SK-N-SH (cell line): ENCODE results near the gene ATP8A2. TPM values are rescaled to one million over a fixed set of nuclear protein-coding genes. Genes with fewer than 3 reads are reported as not detected.

Source experiments
- CTCF ChIA-PET: fragments of 300-600, 350-600 bp; formaldehyde crosslinking; extraction: SDS; loops from one replicate; lab custom pipeline; 2021; lab: Yijun Ruan, JAX
- POLR2A ChIA-PET: fragments of 350-600 bp; sonication (Branson Sonifier 250); formaldehyde crosslinking; extraction: SDS; loops from one replicate; lab custom pipeline; 2020; ENCODE audit warnings: antibody characterized with exemption, inconsistent platforms; lab: Yijun Ruan, JAX
- DNase-seq: peaks from one replicate; pipeline ENCODE4 v3.0.0; 2012
- H2AFZ ChIP-seq: fragments of 200-600 bp; sonication (generic); 2 replicates; pipeline ENCODE4 v1.8.1; 2016; ENCODE audit warnings: antibody characterized with exemption, mild to moderate bottlenecking, low read depth
- H3F3A ChIP-seq: fragments of 200-600 bp; sonication (generic); replicated peaks from 2 replicates; pipeline ENCODE3; 2016; ENCODE audit warnings: antibody characterized with exemption, mild to moderate bottlenecking; ENCODE audit not compliant: insufficient read depth
- H3K27ac ChIP-seq, 2 experiments: fragments of 200-500 bp in 1 of 2; fragments of 200-600 bp in 1 of 2; sonication (Bioruptor generic) in 1 of 2; sonication (generic), shearing (Covaris generic) in 1 of 2; 2 replicates each; pipeline versions ENCODE4 v1.5.1 to v1.6.1; 2014 to 2016; ENCODE audit warnings: low read depth in 2 of 2, inconsistent platforms in 1 of 2, low read length in 1 of 2, mild to moderate bottlenecking in 1 of 2, mixed read lengths in 1 of 2
- H3K27me3 ChIP-seq: fragments of 200-600 bp; sonication (generic), shearing (Covaris generic); 2 replicates; pipeline ENCODE4 v1.6.1; 2016; ENCODE audit warnings: mixed run types; ENCODE audit not compliant: insufficient read depth
- H3K36me3 ChIP-seq, 2 experiments: fragments of 200-500 bp in 1 of 2; fragments of 200-600 bp in 1 of 2; sonication (Bioruptor generic) in 1 of 2; sonication (generic) in 1 of 2; replicated peaks in 1 of 2; 2 replicates each; pipeline versions ENCODE3 to v1.5.1; 2014 to 2016; ENCODE audit warnings: low read length in 1 of 2, mild to moderate bottlenecking in 1 of 2; ENCODE audit not compliant: insufficient read depth in 2 of 2, control insufficient read depth in 1 of 2
- H3K4me1 ChIP-seq, 2 experiments: fragments of 200-500 bp in 1 of 2; fragments of 200-600 bp in 1 of 2; sonication (Bioruptor generic) in 1 of 2; sonication (generic), shearing (Covaris generic) in 1 of 2; 2 replicates each; pipeline versions ENCODE4 v1.5.1 to v1.6.1; 2014 to 2016; ENCODE audit warnings: low read depth in 1 of 2, low read length in 1 of 2, mixed run types in 1 of 2; ENCODE audit not compliant: insufficient read depth in 2 of 2, control insufficient read depth in 1 of 2
- H3K4me2 ChIP-seq: fragments of 200-600 bp; sonication (generic), shearing (Covaris generic); 2 replicates; pipeline ENCODE4 v1.6.1; 2017; ENCODE audit warnings: mixed run types
- H3K4me3 ChIP-seq, 2 experiments: fragments of 200-500 bp in 1 of 2; fragments of 200-600 bp in 1 of 2; sonication (Bioruptor generic) in 1 of 2; sonication (generic), shearing (Covaris generic) in 1 of 2; 2 replicates each; pipeline versions ENCODE4 v1.5.1 to v1.8.1; 2014 to 2016; ENCODE audit warnings: low read depth in 2 of 2, inconsistent platforms in 1 of 2, low read length in 1 of 2, mild to moderate bottlenecking in 1 of 2, mixed read lengths in 1 of 2, moderate library complexity in 1 of 2
- H3K79me2 ChIP-seq: fragments of 200-600 bp; sonication (generic); 2 replicates; pipeline ENCODE4 v1.8.1; 2017; ENCODE audit warnings: mild to moderate bottlenecking; ENCODE audit not compliant: insufficient read depth
- H3K9ac ChIP-seq: fragments of 200-600 bp; sonication (generic); 2 replicates; pipeline ENCODE4 v1.6.1; 2017; ENCODE audit warnings: mixed run types
- H3K9me2 ChIP-seq: fragments of 200-600 bp; sonication (generic); 2 replicates; pipeline ENCODE4 v1.6.1; 2017; ENCODE audit warnings: mixed run types
- H3K9me3 ChIP-seq: fragments of 200-600 bp; sonication (generic); 2 replicates; pipeline ENCODE4 v1.6.1; 2017; ENCODE audit warnings: mixed run types, mild to moderate bottlenecking, moderate library complexity
- H4K20me1 ChIP-seq: fragments of 200-600 bp; sonication (generic); 2 replicates; pipeline ENCODE4 v1.6.1; 2017; ENCODE audit warnings: mild to moderate bottlenecking, mixed run types; ENCODE audit not compliant: insufficient read depth
- EZH2phosphoT487 ChIP-seq: fragments of 200-600 bp; sonication (generic); IDR thresholded peaks from 2 replicates; pipeline ENCODE4 v1.6.1; 2017; ENCODE audit warnings: low read depth, mixed run types, mild to moderate bottlenecking, antibody characterized with exemption, moderate library complexity, borderline replicate concordance
- NFIC ChIP-seq: IDR thresholded peaks from 2 replicates; pipeline ENCODE4 v1.4.0; 2012; ENCODE audit warnings: borderline replicate concordance
- RAD21 ChIP-seq: IDR thresholded peaks from 2 replicates; pipeline ENCODE4 v1.6.1; 2012; ENCODE audit warnings: mild to moderate bottlenecking, low read length
- SIN3A ChIP-seq: IDR thresholded peaks from 2 replicates; pipeline ENCODE4 v1.6.1; 2012; ENCODE audit warnings: low read depth, mild to moderate bottlenecking, low read length, moderate library complexity, borderline replicate concordance
- YY1 ChIP-seq: IDR thresholded peaks from 2 replicates; pipeline ENCODE4 v1.4.0; 2012; ENCODE audit warnings: low read depth, mild to moderate bottlenecking
- ZBTB33 ChIP-seq: IDR thresholded peaks from 2 replicates; pipeline ENCODE4 v1.4.0; 2012; ENCODE audit warnings: low read depth, borderline replicate concordance
- whole genome bisulfite sequencing: methylation state at CpG from one replicate; pipeline ENCODE4 v1.1.6; 2017; ENCODE audit warnings: low lambda C conversion rate; 5-methylcytosine and 5-hydroxymethylcytosine counted together
- polyA plus RNA-seq, 3 experiments: library from polyadenylated mRNA; depleted of rRNA; stranded (reverse); fragments of >200 nt; gene quantifications; 2 replicates each; pipeline ENCODE4 v1.2.3, GENCODE V29; 2012
- TF ChIP-seq, protein P1 (sequence below): IDR thresholded peaks from 2 replicates; pipeline ENCODE4 v1.6.1; 2012; ENCODE audit warnings: mild to moderate bottlenecking, low read depth, low read length, moderate library complexity
- TF ChIP-seq, protein P2 (sequence below): IDR thresholded peaks from 2 replicates; pipeline ENCODE4 v1.4.0; 2012; ENCODE audit warnings: low read depth, borderline replicate concordance

Gene ATP8A2
- polyA plus RNA-seq, 1 of the 3 experiments (the other 2 are of a cell fraction) = 0.02 TPM

- no peak overlapping the region for H3K27ac ChIP-seq
- 60% methylated on average over 8 of the region's 8 CpGs for WGBS
These were observed 260.6 kb downstream of the ATP8A2 start for GRCh38 chr13:25632166-25632888.

GRCh38 chr13:25633093-25633492 lies 261.3 kb downstream of the ATP8A2 start:
- 25% methylated on average over 5 of the region's 5 CpGs for WGBS
- Histone ChIP-seq H3K79me2 (no peaks in the 10 kb centered on the region), H3K27ac (no peak overlapping the region), H3F3A (no peaks in the 10 kb centered on the region), H3K4me2 (no peak overlapping the region), H3K9me2 (no peaks in the 10 kb centered on the region), H2AFZ (no peak overlapping the region), H3K4me3 (no peak overlapping the region), H3K9me3 (no peaks in the 10 kb centered on the region), H4K20me1 (no peaks in the 10 kb centered on the region)
- ChIA-PET POLR2A (no interaction called here), CTCF (no interaction called here)
- DNase-seq = no peak
- TF ChIP-seq ZBTB33 (no peak), RAD21 (no peak)
- TF ChIP-seq, all 33 proteins: peak for 0
- Histone ChIP-seq H3K36me3 (no peaks in the 10 kb centered on the region), H3K4me1 (no peaks in the 10 kb centered on the region), H3K27me3 (no peaks in the 10 kb centered on the region), H3K9ac (no peak overlapping the region)

More at GRCh38 chr13:25632166-25632888, 260.6 kb downstream of the ATP8A2 start:
- TF ChIP-seq, protein P1, sequence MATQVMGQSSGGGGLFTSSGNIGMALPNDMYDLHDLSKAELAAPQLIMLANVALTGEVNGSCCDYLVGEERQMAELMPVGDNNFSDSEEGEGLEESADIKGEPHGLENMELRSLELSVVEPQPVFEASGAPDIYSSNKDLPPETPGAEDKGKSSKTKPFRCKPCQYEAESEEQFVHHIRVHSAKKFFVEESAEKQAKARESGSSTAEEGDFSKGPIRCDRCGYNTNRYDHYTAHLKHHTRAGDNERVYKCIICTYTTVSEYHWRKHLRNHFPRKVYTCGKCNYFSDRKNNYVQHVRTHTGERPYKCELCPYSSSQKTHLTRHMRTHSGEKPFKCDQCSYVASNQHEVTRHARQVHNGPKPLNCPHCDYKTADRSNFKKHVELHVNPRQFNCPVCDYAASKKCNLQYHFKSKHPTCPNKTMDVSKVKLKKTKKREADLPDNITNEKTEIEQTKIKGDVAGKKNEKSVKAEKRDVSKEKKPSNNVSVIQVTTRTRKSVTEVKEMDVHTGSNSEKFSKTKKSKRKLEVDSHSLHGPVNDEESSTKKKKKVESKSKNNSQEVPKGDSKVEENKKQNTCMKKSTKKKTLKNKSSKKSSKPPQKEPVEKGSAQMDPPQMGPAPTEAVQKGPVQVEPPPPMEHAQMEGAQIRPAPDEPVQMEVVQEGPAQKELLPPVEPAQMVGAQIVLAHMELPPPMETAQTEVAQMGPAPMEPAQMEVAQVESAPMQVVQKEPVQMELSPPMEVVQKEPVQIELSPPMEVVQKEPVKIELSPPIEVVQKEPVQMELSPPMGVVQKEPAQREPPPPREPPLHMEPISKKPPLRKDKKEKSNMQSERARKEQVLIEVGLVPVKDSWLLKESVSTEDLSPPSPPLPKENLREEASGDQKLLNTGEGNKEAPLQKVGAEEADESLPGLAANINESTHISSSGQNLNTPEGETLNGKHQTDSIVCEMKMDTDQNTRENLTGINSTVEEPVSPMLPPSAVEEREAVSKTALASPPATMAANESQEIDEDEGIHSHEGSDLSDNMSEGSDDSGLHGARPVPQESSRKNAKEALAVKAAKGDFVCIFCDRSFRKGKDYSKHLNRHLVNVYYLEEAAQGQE = no peak
- TF ChIP-seq YY1 = no peak
- TF ChIP-seq, protein P2, sequence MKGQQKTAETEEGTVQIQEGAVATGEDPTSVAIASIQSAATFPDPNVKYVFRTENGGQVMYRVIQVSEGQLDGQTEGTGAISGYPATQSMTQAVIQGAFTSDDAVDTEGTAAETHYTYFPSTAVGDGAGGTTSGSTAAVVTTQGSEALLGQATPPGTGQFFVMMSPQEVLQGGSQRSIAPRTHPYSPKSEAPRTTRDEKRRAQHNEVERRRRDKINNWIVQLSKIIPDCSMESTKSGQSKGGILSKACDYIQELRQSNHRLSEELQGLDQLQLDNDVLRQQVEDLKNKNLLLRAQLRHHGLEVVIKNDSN = no peak
- TF ChIP-seq NFIC = no peak
- no peak for TF ChIP-seq EZH2phosphoT487
- no peak for TF ChIP-seq SIN3A
- Histone ChIP-seq H2AFZ (no peak overlapping the region), H3K36me3 (no peaks in the 10 kb centered on the region), H3K79me2 (no peaks in the 10 kb centered on the region), H3K27me3 (no peaks in the 10 kb centered on the region), H3K9me2 (no peaks in the 10 kb centered on the region), H3F3A (no peaks in the 10 kb centered on the region), H3K9ac (no peak overlapping the region), H3K4me3 (no peak overlapping the region), H3K4me1 (no peaks in the 10 kb centered on the region), H3K9me3 (no peaks in the 10 kb centered on the region), H4K20me1 (no peaks in the 10 kb centered on the region), H3K4me2 (no peak overlapping the region)
- CTCF ChIA-PET = no interaction called here
- POLR2A ChIA-PET = no interaction called here
- no peak for DNase-seq
